ENCODE results near the gene NAT9. TPM values are rescaled to one million over a fixed set of nuclear protein-coding genes. Genes with fewer than 3 reads are reported as not detected.
A peak's percentile ranks its signal among the peaks of the same experiment; 100 is the strongest.

NAT9 gene
- polyA plus RNA-seq, 10 donors: 28.4 to 40.0 (median 33.4) TPM

- no peak for DNase-seq
Measured at GRCh38 chr17:74807441-74807840, 31.3 kb upstream of the NAT9 start.

GRCh38 chr17:74806334-74806733 lies 30.2 kb upstream of the NAT9 start:
- DNase-seq: no peak

- DNase-seq: no peak
Measured at GRCh38 chr17:74805591-74805991, 29.4 kb upstream of the NAT9 start.

- no peak for DNase-seq
Measured at GRCh38 chr17:74804683-74805082, 28.5 kb upstream of the NAT9 start.

GRCh38 chr17:74803971-74804370 lies 27.8 kb upstream of the NAT9 start:
- DNase-seq: no peak

- no peak for DNase-seq
Measured at GRCh38 chr17:74803388-74803930, 27.3 kb upstream of the NAT9 start.

GRCh38 chr17:74801896-74802295 lies 25.8 kb upstream of the NAT9 start:
- no peak for DNase-seq

GRCh38 chr17:74800531-74800930 lies 24.4 kb upstream of the NAT9 start:
- DNase-seq: no peak

- DNase-seq: no peak
Measured at GRCh38 chr17:74799097-74799496, 23.0 kb upstream of the NAT9 start.

GRCh38 chr17:74798239-74798707 lies 22.1 kb upstream of the NAT9 start:
- DNase-seq: peak in 2 of 3 donors; percentile 28 to 61

- no peak for DNase-seq
Measured at GRCh38 chr17:74797824-74798223, 21.7 kb upstream of the NAT9 start.

- no peak for DNase-seq
Measured at GRCh38 chr17:74796866-74797265, 20.7 kb upstream of the NAT9 start.

- DNase-seq: no peak
Measured at GRCh38 chr17:74796211-74796610, 20.1 kb upstream of the NAT9 start.

- no peak for DNase-seq
Measured at GRCh38 chr17:74795327-74796020, 19.3 kb upstream of the NAT9 start.

- DNase-seq: no peak
Measured at GRCh38 chr17:74792586-74793105, 16.5 kb upstream of the NAT9 start.

- DNase-seq: no peak
Measured at GRCh38 chr17:74790161-74791058, 14.3 kb upstream of the NAT9 start.

- DNase-seq: no peak
Measured at GRCh38 chr17:74786431-74787055, 10.4 kb upstream of the NAT9 start.

GRCh38 chr17:74785981-74786360 lies 9.8 kb upstream of the NAT9 start:
- no peak for DNase-seq

- no peak for DNase-seq
Measured at GRCh38 chr17:74785096-74785980, 9.2 kb upstream of the NAT9 start.

- DNase-seq: no peak
Measured at GRCh38 chr17:74784125-74784810, 8.1 kb upstream of the NAT9 start.
